Kidney glomerular epithelial cell (primary cell): Measurements from ENCODE around the gene CRYBG3.

Experiments
- DNase-seq: peaks from one replicate; lab custom pipeline; 2025; lab: John Stamatoyannopoulos, UW

CRYBG3 gene

DNA sequence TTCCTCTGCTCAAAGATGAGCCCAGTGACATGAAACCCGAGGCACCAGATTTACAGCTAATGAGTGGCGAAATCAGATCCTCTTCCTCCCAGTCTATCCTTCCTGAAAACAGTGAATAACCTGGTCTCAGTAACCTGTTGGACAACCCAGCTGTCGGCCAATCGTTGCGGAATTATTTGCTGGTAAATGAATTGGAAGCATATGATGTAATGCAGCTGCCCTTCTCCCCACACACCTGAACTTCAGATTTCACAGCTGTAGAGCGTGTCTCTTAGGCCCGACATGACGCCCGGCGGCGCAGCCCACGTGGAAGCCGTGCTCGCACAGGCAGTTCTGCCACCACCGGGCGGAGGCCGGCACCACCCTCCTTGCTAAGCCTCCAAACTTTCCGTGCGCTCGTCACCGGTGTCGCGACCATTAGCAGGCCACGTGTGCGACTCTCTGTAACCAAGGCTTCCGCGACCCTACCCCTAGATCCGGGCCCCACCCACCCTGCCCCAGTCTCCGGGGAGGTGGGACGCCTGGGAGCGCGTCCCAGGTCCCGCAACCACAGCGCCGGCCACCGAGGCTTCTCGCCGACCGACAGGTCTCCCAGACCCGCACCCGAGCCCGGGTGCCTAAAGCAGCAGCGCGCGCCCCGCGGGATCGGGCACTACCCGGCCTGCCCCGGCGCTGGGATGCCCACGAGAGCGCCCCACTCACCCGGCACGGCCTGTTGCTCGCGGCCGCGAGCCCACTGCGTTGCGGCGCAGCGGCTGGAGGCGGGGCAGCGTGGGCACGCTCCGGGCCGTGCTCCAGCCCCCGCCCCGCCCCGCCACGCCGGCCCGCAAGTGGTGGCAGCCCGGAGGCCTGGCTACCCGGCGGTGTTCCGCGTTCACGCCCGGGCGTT lies 150.1 kb downstream of the CRYBG3 start, which contains the start of gene RIOX2:
Gene RIOX2 (minus strand): TSS at position 753 of the 889 bp plus-strand sequence. CDS start 4,838 bp downstream, outside the sequence.
- DNase-seq: peak; percentile 63

DNA sequence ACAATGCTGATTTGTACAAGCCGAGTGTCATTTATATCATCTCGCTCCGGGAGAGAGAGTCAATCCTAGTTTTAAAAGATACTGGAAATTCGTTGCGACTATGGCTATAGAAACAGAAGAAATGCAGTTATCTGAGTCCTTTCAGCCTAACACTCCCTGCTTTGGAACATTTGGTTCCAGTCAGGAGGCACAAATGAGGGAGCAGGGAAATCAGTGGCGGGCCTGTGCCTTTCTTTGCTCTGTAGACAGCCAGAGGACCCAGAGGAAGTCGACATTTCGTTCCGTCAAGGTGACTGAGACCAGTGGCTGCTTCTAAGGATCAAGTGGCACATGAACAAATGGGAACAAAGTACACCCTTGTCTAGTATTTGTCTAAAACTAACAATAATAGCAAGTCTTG lies 151.2 kb downstream of the CRYBG3 start:
- DNase-seq: no peak

DNA sequence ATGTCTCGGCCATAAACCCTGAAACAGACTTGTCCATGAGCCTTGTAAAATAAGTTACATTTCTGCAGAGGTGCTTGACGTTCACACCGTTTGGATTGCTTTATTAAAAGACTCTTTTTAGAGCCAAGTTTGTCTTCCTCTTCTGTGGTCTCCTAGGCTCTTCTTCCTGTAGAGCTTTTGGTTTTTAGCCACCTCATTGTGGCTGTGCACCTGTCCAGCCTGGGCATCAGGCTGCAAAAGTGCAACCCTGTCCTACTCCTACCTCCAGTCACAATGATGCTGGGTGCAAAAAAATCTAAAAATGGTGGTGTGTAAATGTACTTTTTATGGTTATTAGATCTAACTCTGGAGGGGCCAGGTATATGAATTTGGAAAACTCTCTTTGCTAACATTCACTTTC lies 153.2 kb downstream of the CRYBG3 start:
- no peak for DNase-seq

DNA sequence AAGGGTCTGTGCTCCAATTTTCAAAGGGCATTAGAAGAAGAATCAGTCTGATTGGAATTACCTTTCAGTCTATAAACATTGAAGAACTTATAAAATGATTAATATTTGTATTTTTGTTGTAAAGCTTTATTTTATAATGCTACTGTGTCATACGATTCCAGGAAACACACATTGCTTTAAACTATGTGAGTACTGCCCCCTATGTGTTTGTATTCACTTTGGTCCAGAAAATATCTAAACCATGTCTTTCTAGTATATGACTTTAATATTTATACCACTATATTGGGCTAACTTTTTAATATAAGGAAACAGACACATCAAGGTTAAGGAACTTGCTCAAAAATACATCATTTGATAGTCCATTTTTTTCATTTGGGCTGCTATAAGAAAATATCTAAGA lies 153.7 kb downstream of the CRYBG3 start:
- no peak for DNase-seq

DNA sequence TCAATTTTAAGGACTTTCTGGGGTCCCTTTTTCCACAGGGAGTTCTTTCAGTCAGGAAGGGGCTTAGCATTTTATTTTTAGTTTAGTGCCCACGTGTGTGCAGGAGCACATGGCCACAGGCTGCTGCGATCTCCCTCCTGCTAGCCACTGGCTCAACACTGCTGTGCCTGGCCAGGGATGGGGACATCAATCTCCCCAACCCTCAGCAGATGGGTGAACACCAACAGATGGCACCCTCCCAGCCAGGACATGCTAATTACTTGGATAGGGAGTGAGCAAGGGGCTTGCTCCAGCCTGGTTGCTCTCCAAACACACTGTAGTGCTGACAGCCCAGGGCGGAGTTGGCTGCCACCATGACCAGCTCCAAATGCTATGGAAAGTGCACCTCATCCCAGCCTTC lies 157.8 kb downstream of the CRYBG3 start:
- DNase-seq: no peak

DNA sequence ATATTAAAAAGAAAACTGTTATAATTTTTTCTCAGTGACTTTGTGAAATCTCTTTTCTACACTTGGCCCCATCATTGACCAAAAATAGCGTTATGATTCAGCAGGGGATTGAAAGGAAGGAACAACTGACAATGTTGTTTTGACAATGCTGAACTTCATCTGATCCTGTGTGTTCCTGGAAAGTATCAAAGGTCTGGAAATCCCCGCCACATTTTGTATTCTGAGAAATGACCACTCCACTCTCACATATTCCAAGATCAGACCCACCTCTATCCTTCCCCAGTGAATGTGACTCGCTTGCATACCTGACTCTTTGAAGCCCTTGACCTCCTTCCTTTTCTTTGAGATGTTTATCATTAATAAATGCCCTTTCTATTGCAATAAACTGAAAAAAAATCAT lies 160.1 kb downstream of the CRYBG3 start:
- peak; percentile 29 for DNase-seq

DNA sequence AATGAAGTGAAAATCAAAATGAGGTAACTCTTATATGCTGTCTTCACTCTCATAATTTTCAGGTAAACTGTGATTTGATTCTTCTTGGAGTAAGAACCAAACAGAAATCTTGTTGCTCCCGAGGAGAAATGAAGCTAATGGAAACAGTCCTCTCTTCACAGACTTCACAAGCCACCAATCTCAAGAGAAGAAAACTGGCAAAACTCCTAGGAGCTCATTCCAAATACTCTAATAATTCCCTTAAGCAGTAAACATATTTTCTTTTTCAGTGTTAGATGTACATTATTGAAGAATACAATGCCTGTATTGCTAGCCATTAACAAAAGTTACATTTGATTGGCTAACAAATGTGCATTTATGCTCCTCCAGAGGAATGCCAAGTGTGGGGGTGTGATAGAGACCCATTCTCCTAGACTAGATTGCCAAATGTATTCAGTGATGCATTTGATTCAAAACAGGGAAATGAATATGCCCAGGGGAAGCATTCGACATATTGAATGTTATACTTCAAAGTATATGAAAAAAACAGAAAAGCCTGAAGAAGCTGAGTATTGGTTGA lies 162.2 kb downstream of the CRYBG3 start:
- DNase-seq: no peak

DNA sequence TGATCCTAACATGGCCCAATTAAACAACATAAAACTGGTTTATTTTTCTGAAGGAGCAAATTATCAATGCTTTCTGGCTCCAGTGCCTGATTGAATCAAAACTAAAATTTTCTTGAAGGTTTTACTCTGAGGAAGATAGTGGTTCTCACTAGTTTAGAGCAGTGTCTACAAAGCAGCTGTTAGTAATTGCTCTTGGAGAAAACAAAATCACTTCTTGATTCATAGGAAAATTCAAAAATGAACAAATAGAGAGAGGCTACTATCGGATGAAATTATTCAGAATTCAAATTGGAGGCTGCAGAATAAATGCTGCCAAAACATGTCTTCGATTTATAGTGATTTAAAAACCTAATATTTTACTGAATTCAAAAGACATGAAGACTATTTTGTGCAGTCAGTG lies 165.5 kb downstream of the CRYBG3 start:
- no peak for DNase-seq

DNA sequence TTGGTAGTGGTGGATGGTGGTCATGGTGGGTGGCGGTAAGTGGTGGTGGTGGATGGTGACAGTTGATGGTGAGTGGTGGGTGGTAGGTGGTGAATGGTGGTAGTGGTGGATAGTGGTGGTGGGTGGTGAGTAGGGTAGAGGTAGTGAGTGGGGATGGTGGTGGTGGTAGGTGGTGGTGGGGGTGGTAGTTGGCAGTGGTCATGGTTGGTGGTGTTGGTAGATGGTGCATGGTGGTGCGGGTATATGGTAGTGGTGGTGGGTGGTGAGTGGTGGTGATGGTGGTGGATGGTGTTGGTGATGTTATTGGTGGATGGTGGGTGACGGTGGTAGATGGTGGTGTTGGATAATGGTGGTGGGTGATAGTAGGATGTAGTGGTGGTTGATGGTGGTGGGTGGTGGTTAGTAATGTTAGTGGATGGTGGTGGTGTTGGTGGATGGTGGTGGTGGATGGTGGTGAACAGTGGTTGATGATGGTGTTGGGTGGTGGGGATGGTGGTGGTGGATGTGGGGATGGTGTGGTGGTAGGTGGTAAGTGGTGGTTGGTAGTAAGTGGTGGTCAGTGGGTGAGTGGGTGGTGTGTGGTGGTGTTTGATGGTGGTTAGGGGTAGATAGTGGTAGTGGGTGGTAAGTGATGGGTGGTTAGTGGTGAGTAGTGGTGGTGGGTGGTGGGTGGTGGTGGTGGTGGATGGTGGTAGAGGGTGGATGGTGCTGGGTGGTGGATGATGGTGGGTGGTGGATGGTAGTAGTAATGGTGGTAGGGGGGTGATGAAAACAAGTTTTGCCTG lies 167.2 kb downstream of the CRYBG3 start:
- no peak for DNase-seq

DNA sequence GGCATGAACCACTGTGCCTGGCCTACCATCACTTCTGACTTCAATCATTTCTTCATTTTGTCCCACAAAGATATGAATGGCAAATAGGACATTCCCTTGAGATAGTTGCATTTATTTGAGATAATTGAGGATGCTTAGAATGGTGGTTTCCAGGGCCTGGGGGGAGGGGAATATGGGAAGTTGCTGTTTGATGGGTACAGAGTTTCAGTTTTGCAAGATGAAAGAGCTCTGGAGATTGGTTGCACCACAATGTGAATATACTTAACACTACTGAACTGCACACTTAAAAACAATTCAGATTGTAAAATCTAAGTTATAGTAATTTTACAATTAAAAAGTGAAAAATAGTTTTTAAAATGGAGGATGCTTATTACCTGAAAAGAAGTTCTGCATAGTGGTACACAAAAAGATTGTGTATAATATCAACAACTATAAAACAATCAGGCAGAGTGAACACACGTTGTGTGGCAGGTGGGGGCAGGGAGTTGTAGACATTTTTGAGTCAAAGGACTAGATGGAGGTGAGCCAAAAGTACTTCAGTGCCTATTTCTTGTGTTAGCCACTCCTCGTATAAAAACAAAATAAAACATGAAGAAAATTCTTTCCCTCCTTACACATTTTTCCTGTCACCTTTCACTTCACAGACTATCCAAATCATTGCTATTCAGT lies 168.9 kb downstream of the CRYBG3 start:
- DNase-seq: no peak

DNA sequence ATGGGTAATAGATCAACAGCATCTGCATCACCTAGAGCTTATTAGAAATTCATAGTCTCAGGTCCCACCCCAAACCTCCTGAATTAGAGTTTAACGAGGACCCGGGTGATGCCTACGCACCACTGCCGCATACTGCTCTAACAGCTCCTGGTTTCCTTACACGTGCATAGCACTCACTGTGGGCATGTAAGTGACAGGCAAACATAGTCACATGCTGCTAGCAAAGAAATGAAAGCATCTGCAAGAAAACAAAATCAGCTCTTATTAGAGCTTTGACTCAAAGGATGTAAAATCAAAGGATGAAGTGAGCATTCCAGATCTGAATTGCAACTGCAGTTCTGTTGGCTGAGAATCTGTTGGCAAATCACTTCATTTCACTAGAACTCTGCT lies 169.5 kb downstream of the CRYBG3 start:
- no peak for DNase-seq

DNA sequence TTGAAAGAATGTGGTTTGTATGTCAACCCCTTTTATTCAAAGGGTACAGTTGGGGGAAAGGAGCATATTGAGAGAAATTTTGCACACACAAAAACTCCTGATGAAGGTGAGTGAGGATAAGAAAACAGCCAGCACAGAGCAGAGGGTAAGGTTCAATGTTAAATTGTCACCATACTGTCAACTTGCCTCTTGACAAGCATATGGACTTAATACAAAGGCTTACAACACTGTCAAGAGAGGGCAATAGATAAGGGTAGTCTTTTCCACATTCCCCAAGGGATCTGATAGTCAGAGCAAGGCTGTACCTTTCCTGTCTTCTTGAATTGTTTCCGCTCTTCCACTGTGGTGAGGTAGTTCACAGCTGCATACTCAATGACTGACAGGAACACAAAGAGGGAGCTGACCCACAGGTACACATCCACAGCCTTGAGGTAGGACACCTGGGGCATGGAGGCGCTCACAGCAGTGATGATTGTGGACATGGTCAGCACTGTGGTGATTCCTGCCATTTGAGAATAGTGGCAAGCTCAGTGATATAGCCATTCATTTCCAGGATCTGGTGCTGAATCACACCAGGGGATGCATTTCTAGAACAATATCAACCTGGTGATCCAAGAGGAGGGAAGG lies 170.8 kb downstream of the CRYBG3 start:
- no peak for DNase-seq

DNA sequence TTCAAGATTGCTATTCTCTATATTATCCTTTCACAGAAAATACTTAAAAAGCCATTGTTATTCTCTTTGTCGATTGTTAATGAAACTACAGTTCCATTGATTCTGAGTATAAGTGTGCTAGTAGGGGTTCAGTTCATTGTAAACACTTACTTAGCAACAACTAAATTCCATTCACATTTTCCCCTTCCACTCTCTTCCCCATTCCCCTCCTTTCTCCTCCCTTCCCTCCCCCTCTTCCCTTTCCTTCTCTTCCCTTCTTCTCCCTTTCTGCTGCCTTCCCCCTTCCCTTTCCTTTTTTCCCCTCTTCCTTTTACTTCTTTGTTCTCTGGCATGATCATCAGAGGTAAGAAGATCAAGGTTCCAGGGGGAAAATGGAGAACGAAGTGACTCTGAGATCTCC lies 171.7 kb downstream of the CRYBG3 start:
- no peak for DNase-seq

DNA sequence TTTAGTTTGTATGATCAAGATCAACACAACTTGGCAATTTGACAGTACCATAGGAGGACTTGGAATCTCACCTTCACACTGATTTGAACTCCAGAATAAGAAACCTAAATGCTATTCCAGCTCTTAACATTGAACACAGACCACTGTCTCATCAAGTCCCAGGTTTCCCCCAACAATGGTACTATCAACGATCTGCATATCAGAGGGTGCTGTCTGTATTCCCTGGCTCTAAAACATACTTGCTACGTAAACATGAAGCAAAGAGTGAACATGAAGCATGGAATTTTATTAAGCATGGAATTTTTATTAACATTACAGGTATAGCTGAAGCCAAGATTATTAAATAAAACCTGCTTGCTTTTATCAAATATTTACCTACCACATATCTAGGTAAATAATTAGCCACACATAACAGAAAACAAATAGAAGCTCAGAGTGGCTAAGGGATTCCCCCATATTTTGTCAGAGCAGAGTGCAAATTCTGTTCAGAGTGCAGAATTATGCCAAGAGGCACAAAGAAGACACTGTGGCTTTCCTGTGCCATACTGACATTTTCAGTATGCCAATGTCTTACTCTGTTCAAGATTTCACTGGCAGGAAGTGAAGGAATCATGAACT lies 172.6 kb downstream of the CRYBG3 start:
- no peak for DNase-seq
